D341Med (cell line): ENCODE data around the gene RSF1.

Experiments used
- DNase-seq: peaks from one replicate; pipeline ENCODE4 v3.0.0; 2012; ENCODE audit warnings: low spot score

RSF1 gene

DNA sequence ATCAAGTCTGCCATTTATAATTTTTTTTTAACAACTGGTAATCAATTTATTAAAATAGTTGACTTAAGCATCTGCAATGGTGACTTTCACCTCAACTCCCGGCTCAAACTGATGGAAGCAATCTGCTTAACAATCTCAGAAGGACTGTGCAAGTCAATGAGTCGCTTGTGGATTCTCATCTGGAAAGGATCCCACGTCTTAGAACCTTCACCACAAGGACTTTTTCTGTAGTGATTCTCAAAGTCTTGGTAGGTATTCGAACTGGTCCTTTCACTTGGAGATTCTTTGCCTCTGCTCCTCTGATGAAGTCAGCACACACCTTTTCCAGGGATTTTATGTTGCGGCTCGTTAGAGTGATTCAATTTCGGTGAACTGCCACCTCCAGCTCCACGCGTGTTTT lies 7.3 kb downstream of the RSF1 start:
- no peak for DNase-seq

DNA sequence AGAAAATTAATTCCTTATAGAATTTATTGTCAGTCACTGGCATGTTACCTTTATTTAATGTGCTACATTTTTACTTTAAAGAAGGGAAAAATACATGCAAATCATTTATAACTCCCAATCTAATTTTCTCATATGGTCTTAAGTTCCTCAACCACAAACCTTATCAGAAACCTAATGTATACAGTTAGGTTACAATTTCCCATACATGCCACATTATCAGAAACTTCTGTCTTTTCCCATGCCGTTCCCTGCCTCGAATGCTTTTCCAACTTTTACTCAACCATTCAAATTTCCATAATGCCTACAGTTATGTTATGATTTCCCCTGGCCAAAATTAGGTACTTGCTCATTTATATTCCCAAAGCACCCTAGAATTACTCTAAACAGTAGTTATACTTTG lies 13.5 kb downstream of the RSF1 start:
- DNase-seq, result no peak

DNA sequence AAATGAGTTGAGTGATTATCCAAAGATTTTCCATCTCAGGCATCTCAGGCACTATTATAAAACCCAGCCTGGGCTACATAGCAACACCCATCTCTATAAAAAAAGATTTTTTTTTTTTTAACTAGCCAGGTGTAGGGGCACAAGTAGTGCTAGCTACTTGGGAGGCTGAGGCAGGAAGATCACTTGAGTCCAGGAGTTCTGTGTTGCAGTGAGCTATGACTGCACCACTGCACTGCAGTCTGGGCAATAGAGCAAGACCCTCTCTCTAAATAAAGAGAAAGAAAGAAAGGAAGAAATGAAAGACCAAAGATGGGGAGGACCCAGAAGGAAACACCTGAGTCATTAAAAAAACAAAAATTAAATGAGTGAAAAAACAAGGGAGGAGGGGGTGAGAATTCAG lies 14.1 kb downstream of the RSF1 start:
- no peak for DNase-seq

DNA sequence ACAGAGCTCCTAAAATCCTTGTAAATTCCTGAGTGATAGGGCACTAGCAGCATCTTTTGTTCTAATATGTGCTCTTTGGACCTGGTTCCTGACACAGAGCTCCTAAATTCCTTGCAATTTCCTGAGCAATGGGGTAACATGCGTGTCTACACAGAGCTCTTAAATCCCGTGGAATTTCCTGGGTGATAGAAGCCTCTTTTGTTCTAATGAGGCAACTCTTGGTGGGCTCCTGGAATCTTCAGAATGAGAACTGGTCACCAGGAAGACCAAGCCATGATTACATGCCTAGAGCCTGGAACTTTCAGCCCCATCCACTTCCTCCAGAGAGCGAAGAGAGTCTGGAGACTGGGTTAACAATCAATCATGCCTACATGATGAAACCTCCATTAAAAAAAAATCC lies 19.0 kb downstream of the RSF1 start:
- DNase-seq, result no peak

DNA sequence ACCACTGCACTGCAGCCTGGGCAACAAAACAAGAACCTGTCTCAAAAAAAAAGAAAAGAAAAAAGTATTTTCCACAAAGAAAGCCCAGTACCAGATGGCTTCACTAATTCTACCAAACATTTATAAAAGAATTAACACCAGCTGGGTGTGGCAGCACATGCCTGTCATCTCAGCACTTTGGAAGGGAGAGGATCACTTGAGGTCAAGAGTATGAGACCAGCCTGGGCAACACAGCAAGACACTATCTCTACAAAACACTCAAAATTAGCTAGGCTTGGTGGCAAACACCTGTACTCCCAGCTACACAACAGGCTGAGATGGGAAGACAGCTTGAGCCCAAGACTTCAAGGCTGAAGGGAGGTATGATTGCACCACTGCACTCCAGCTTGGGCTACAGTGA lies 20.1 kb downstream of the RSF1 start:
- DNase-seq, result no peak

DNA sequence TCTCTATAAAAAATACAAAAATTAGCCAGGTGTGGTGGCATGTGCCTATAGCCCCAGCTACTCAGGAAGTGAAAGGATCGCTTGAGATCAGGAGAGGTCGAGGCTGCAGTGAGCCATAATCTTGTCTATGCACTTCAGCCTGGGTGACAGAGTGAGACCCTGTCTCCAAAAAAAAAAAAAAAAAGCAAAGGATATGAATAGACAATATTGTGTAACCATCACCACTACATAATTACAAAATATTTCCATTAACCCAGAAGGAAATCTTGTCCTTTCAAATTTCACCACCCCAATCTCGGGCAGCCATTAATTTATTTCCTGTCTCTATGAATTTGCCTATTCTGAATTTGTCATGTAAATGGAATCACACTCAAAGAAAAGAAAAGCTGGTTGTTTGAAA lies 21.2 kb downstream of the RSF1 start:
- no peak for DNase-seq

DNA sequence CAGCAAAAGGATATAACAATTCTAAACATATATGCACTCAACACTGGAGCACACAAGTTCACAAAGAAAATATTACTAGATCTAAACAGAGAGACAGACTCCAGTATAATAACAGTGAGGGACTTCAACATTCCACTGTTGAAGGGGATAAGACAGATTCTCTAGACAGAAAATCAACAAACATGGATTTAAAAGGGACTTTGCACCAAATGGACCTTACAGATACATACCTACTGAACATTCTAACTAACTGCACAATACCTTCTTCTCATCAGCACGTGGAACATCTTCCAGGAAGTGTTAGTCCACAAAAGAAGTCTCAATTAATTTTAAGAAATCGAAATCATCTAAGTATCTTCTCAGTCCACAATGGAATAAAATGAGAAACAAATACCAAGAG lies 26.6 kb downstream of the RSF1 start:
- DNase-seq, result no peak

DNA sequence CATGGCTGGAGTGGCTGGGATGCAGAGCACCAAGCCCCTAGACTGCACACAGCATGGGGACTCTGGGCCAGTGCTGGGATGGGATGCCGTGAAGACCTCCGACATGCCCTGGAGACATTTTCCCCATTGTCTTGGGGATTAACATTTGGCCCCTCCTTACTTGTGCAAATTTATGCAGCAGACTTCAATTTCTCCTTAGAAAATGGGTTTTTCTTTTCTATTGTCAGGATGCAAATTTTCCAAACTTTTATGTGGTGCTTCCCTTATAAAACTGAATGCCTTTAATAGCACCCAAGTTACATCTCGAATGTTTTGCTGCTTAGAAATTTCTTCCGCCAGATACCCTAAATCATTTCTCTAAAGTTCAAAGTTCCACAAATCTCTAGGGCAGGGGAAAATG lies 29.2 kb downstream of the RSF1 start:
- no peak for DNase-seq

DNA sequence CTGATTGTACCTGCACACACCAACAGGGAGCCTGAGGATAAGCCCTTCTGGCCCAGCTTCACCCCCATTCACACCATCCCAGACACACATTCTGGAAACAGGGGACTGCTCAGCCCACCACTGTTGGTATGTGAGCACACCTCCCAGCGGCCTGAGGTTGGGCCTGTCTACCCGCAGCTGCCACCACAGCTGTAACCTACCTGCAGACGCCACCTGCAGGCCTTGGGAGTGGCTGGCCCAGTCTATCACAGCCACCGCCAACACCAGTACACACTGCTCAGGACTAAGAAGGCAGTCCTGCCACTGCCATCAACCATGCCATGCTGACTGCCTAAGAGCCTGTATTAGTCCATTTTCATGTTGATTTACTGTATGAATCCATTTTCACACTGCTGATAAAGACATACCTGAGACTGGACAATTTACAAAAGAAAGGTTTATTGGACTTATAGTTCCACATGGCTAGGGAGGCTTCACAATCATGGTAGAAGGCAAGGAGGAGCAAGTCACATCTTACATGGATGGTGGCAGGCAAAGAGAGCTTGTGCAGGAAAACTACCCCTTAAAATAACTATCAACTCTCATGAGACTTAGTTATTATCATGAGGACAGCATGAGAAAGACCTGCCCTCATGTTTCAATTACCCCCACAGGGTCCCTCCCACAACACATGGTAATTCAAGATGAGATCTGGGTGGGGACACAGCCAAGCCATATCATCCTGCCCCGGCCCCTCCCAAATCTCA lies 30.6 kb downstream of the RSF1 start:
- DNase-seq, result peak; percentile 25

DNA sequence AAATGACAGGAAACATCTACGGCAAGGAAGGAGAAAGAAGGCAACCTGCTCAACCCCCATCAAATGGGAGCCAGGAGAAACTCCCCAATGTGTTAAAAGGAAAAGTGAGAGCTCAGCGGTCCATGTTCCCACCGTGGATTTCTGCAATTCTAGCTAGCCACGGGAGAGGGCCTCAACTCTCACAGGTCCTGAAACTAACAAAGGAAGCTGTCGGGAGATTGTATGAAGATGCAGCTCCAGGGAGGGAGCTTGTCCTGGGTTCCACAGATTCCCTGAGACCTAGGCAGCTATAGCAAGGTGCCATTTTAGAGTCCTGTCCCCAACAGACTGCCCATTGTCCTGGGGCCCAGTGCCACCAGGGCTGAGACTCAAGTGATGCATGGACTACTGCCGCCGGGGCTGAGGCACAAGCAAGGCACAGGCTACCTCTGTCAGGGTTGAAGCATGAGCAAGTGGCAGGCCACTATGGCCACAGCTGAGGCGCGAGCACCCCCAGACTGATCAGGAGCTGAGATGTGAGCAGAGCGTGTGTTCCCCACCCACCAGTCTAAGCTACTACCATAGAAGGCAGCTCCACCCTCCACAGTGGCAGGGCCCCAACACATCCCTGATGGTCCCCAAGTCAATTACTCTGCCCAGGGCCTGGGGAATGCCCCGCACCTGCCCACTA lies 31.3 kb downstream of the RSF1 start:
- DNase-seq, result peak; percentile 22

DNA sequence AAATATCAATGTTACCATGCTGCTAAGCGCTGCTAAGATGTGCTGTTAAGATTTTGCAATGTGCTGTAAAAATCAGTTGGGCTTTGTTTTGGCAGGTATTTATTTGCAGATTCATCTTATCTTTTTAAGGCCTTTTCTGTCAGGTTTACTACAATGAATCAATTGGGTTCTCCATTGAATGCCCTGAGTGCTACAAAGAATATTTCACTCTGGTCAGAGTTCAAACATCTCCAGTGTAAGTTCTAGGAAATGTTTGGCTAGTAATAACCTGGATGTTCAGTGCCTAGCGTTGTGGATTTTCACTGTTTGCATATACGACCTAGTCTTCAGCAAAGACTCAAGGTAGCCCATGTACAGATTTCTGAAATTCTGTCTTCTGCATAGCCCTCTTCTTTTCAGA lies 36.0 kb downstream of the RSF1 start:
- DNase-seq, result no peak

DNA sequence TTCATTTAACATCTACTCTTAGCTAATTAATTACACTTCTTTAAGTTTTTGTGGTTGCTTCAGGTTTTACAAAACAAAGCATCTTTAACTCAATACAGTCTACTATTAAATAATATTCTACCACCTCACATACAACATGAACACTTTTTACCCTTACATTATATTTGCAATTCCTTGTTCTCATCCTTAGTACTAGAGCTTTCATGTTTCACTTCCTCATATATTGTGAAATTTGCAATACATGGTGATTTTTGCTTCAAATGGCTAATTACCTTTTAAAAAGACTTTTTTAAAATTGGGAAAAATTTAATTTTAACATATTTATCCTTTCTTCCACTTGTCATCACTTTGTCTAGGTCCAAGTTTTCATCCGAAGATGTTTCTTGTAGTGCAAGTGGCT lies 37.5 kb downstream of the RSF1 start:
- DNase-seq, result no peak

DNA sequence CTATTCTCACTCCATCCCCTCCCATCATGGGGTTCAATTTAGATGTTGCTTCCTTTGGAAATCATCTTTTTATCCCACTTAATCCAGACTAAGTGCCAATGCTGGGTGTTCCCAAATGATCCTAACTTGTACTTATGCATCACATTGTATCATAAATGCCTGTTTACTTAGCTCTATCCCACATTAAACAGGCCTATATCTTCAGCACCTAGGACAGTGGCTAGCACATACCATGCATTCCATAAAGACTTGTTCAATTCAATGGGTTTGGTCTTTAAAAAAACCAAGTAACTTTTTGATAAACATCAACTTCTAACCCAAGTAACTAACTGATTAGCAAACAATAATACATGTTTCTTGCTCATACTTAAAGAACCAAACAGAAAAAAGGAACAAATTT lies 40.6 kb downstream of the RSF1 start:
- no peak for DNase-seq

DNA sequence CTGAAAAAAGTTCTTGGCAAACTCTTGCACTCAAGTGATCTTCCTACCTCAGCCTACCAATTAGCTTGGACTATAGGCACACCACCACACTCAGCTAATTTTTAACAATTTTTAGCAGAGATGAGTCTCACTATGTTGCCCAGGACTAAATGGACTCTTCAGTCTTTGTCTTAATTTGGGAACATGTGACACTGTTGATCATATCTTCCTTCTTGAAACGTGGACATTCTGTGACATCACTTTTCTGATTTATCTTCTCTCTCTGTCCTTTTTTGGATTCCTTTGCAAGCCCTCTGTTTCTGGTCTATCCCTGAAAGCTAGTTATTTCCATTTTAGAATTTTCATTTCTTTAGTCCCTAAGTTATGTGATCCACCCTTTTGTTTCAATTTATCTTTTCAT lies 42.0 kb downstream of the RSF1 start:
- no peak for DNase-seq

DNA sequence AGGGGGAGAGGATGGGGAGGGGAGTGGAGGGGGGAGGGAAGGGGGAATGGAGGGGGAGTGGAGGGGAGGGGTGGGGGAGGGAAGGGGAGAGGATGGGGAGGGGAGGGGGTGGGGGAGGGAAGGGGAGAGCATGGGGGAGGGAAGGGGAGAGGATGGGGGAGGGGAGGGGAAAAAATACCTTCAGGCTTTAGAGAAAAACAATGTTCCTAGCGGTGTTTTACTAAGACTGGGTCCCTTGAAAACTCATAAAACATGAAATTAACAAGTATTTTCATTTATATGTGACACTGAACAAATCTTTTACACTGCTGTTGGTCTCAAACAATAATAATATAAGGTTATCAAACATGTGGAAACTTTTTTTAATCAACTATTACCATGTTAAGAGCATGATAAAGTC lies 42.4 kb downstream of the RSF1 start:
- no peak for DNase-seq

DNA sequence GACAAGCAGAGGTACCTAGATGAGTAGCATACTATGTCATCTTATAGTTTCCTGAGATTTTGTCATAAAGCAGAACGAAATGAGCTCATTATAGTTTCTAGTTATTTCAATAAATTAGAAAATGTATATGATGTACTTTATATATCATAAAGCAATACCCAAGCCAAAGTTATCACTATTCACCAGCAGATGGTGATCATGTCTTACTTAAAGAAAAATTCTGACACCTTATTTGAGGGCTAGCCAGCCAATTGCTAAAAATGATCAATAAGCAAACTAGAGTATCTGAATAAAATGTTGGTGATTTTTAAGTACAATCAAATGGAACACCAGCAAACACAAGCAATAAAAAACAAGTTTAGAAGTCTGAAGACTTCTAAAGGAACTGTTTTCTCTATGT lies 44.1 kb downstream of the RSF1 start:
- peak; percentile 27 for DNase-seq

DNA sequence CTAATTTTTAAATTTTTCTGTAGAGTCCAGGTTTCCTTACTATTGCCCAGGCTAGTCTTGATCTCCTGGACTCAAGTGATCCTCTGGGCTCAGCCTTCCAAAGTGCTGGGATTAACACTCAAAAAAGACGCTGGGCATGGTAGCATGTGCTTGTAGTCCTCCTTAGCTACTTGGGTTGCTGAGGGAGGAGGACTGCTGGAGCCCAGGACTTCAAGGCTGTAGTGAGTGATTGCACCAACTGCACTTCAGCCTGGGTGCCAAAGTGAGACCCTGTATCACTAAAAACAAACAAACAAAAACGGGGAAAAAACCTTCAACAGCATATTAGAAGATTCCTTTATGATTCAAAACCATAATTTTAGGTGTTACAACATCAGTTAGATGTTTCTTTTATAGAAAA lies 44.6 kb downstream of the RSF1 start:
- no peak for DNase-seq

DNA sequence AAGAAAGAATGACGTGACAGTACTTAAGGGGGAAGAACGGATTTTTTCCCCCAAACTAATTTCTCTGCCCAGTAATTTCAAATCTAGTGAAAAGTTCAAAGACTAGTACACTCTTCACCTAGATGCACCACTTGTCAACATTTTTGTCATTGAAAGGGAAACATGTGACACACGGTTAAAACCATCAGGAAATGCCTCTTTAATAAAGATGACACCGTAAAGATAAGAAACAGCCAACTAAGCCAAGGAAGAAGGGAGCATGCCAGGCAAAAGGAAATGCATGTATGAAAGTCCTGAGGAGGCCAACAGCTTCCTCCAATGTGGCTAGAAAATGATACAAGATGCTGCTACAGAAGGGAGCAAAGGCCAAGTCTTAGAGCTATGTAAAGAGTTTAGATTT lies 49.4 kb downstream of the RSF1 start:
- DNase-seq, result no peak

DNA sequence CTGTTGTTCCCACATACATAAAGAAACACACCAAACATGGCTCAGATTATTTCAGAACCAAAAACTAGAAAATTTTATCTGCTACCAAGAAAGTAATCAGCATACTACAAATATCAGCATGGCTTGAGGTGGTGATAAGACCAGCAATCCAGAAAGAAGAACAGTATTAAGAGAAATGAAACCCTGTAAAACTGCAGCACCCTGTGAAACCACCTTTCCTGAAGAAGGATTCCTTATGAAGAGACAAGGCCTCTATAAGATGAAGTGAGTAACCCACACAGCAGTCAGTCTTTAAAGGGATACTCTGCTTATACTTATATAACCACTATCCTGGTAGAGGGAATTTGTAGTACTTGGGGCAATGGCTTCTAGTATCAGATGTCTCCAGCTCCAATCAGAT lies 49.9 kb downstream of the RSF1 start:
- DNase-seq, result no peak

DNA sequence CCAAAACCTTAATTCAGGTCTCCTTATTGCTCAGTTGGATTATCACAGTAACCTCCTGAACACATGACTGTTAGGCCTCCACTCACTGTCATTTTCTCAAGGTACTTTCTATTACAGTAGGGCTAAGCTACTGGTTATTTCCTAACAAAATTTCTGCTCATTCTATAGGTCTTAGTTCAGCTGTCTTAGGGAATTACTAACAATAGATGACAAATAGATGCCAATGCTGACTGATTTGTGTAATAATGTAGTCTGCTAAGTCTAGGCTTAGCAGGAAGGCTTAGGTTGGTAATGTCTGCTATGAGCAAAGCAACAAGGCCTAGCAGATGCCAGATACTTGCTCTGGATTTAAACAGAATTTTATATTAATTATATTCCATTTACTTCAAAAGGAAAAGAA lies 58.1 kb downstream of the RSF1 start:
- DNase-seq, result no peak

DNA sequence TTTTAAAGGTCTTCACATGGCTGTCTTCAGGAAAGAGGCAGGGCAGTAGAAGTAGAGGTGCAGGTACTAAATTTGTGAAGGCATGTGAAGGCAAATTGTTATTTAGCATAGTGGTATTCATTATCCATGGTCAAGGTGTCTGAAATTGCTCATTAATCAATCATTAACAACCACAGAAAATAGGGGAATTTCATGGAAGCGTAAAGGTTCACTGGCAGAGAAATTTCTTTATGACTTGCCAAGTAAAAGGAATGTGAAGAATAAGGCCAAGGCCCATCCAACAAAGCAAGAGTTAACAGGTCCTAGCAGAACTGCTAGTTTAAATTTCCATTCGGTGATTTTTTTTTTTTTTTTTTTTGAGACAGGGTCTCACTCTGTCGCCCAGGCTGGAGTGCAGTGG lies 59.0 kb downstream of the RSF1 start:
- no peak for DNase-seq

DNA sequence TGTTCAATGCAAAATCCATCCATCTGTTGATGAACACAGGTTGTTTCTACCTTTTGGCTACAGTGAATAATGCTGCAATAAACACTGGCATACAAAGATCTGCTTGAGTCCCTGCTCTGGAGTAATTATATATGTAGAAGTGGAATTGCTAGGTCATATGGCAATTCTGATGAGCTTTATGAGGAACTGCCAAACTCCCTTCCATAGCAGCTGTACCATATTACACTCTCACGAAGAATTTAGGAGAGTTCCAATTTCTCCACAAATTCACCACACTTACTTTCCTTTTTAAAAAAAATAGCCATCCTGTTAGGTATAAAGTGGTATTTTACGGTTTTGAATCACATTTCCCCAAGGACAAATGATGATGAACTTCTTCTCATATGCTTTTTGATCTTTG lies 62.2 kb downstream of the RSF1 start:
- no peak for DNase-seq

DNA sequence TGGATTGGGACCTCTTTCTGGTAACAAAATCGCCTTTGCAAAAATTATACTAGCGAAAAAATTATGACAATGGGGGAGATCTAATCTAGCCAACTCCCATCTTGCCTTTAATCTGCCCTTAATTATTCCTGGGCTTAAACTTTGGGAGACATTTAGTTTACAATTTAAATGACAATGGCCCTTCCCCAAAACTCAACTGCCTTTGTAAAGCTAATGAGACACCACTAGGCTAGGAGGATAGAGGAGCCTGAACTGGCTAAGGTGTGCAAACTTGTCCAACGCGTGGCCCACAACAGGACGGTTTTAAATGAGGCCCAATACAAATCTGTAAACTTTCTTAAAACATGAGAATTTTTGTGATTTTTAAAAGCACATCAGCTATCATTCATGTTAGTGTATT lies 67.3 kb downstream of the RSF1 start:
- no peak for DNase-seq

DNA sequence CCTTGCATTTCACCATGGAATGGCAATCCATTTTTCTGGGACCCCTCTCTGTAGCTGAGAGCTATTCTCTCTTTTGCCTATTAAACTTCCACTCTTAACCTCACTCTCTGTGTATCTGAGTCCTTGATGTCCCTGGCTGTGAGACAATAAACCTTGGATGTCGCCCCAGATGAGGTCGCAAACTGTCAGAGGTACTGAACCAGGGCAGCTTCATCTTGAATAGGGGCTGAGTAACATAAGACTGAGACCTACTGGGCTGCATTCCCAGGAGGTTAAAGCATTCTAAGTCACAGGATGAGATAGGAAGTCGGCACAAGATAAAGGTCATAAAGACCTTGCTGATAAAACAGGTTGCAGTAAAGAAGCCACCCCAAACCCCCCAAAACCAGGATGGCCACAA lies 68.0 kb downstream of the RSF1 start:
- no peak for DNase-seq
